Body of pancreas (tissue), 4 donors: ENCODE data around the gene CORO1C. TPM values are rescaled to one million over a fixed set of nuclear protein-coding genes. Genes with fewer than 3 reads are reported as not detected.
A peak's percentile ranks its signal among the peaks of the same experiment; 100 is the strongest.

Source experiments
- ATAC-seq: fragments of 150-250 bp; one replicate; pipeline ENCODE4 v1.9.1; 2016
- DNase-seq, 4 donors: peaks; one replicate each; pipeline ENCODE4 v3.0.0-alpha.2; 2019
- H3K27ac ChIP-seq, 4 donors: fragments of 200-600 bp; sonication (generic); 1 replicate in 3 of 4; 2 replicates in 1 of 4; pipeline versions ENCODE4 v1.5.1 to v1.6.1; 2016 to 2019; ENCODE audit warnings: mild to moderate bottlenecking in 1 of 4, mixed read lengths in 1 of 4, moderate library complexity in 1 of 4
- H3K27me3 ChIP-seq, 2 donors: fragments of 200-600 bp; sonication (generic); one replicate each; pipeline ENCODE4 v1.6.0; 2016; ENCODE audit warnings: mild to moderate bottlenecking in 1 of 2
- H3K36me3 ChIP-seq, 2 donors: fragments of 200-600 bp; sonication (generic); replicated peaks in 1 of 2; 2 replicates each; pipeline ENCODE4 v1.5.1; 2016; ENCODE audit warnings: low read depth in 2 of 2; ENCODE audit not compliant: insufficient read depth in 1 of 2
- H3K4me1 ChIP-seq: fragments of 200-600 bp; sonication (generic); one replicate; pipeline ENCODE4 v1.6.0; 2016
- H3K4me3 ChIP-seq, 2 donors: fragments of 200-600 bp; sonication (generic); 1 replicate in 1 of 2; 2 replicates in 1 of 2; pipeline ENCODE4 v1.5.1; 2016 to 2019
- H3K9me3 ChIP-seq, 3 donors: fragments of 200-600 bp; sonication (generic); 1 replicate in 2 of 3; 2 replicates in 1 of 3; pipeline ENCODE4 v1.5.1; 2016
- POLR2A ChIP-seq, 3 donors: fragments of 450-650 bp; IDR thresholded peaks; one replicate each; pipeline ENCODE4 v1.6.1; 2016; ENCODE audit warnings: antibody characterized with exemption in 3 of 3, mild to moderate bottlenecking in 2 of 3
- WGBS, 2 donors: methylation state at CpG; one replicate each; pipeline ENCODE4 v1.1.5; 2017; 5-methylcytosine and 5-hydroxymethylcytosine counted together
- intact Hi-C: fragments of 100-400 bp; cut with DNase I; formaldehyde crosslinking; loops from one replicate; pipeline ENCODE4 v1.15.1; 2023
- total RNA-seq, 2 donors: library from RNA; depleted of rRNA; stranded (reverse); fragments of >200 nt; gene quantifications; one replicate each; pipeline ENCODE4 v1.1.0, GENCODE V29; 2016
- TF ChIP-seq, protein P1 (sequence below), 7 experiments: fragments of 450-650 bp in 4 of 7; fragments of 200-600 bp in 3 of 7; sonication (generic) in 3 of 7; IDR thresholded peaks; one replicate each; pipeline ENCODE4 v1.5.1; 2016 to 2019; ENCODE audit warnings: antibody characterized with exemption in 7 of 7

CORO1C gene
- total RNA-seq, 2 donors from 2014 or later = 26.7 to 27.4 TPM

GRCh38 chr12:108709697-108710096 lies 21.6 kb downstream of the CORO1C start:
- WGBS, 2 donors = 53 to 54% methylated on average over 1 of the region's 1 CpG
- no peak overlapping the region for H3K4me3 ChIP-seq
- H3K27me3 ChIP-seq = no peaks in the 10 kb centered on the region
- H3K27ac ChIP-seq = no peak overlapping the region
- no peak for TF ChIP-seq POLR2A (IDR thresholded peaks at IDR 0.05)
- TF ChIP-seq, protein P1, sequence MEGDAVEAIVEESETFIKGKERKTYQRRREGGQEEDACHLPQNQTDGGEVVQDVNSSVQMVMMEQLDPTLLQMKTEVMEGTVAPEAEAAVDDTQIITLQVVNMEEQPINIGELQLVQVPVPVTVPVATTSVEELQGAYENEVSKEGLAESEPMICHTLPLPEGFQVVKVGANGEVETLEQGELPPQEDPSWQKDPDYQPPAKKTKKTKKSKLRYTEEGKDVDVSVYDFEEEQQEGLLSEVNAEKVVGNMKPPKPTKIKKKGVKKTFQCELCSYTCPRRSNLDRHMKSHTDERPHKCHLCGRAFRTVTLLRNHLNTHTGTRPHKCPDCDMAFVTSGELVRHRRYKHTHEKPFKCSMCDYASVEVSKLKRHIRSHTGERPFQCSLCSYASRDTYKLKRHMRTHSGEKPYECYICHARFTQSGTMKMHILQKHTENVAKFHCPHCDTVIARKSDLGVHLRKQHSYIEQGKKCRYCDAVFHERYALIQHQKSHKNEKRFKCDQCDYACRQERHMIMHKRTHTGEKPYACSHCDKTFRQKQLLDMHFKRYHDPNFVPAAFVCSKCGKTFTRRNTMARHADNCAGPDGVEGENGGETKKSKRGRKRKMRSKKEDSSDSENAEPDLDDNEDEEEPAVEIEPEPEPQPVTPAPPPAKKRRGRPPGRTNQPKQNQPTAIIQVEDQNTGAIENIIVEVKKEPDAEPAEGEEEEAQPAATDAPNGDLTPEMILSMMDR (IDR thresholded peaks at IDR 0.05) = no peak
- ATAC-seq = no peak
- no peak for DNase-seq
- intact Hi-C loops = no loop called here
- no peaks in the 10 kb centered on the region for H3K36me3 ChIP-seq
- no peaks in the 10 kb centered on the region for H3K9me3 ChIP-seq
- peaks cover 17% of the 10 kb centered on the region for H3K4me1 ChIP-seq

DNA sequence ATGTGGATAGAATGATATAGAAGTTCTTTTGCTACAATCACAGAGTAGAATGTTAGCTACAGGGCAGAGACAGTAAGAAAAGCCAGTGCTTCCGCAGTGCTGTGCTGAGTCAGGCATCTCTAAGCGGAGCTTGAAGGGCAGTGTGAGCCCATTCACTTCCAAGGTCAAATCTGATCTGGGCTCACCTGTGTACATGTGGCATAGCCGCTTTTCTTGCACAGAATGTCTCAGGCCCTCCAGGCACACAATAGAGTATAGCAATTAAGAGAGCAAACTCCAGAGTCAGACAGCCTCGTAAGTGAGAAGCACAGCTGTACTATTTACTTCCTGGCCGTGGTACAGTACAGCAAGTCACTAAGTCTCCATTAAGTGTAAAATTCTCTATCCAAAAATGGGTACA lies 26.8 kb downstream of the CORO1C start:
- peak; percentile 30 for ATAC-seq
- intact Hi-C loops = no loop called here
- no peak for TF ChIP-seq POLR2A (IDR thresholded peaks at IDR 0.05)
- TF ChIP-seq, protein P1 (IDR thresholded peaks at IDR 0.05) = no peak
- 47 to 71% methylated on average over 5 of the region's 5 CpGs for WGBS, 2 donors
- Histone ChIP-seq H3K9me3 (no peaks in the 10 kb centered on the region), H3K27ac (no peak overlapping the region), H3K36me3 (no peaks in the 10 kb centered on the region), H3K4me1 (no peaks in the 10 kb centered on the region), H3K27me3 (no peaks in the 10 kb centered on the region), H3K4me3 (no peak overlapping the region)
- peak in 3 of 4 donors; percentile 13 to 37 (median 33) for DNase-seq

GRCh38 chr12:108702595-108703320 lies 28.6 kb downstream of the CORO1C start:
- Histone ChIP-seq H3K36me3 (no peaks in the 10 kb centered on the region), H3K4me1 (no peaks in the 10 kb centered on the region), H3K9me3 (no peaks in the 10 kb centered on the region), H3K27me3 (no peaks in the 10 kb centered on the region), H3K4me3 (no peak overlapping the region), H3K27ac (no peak overlapping the region)
- TF ChIP-seq, protein P1 (IDR thresholded peaks at IDR 0.05) = no peak
- TF ChIP-seq POLR2A (IDR thresholded peaks at IDR 0.05) = no peak
- DNase-seq = no peak
- intact Hi-C loops = no loop called here
- WGBS, 2 donors = 80 to 84% methylated on average over 10 of the region's 10 CpGs
- ATAC-seq = no peak

DNA sequence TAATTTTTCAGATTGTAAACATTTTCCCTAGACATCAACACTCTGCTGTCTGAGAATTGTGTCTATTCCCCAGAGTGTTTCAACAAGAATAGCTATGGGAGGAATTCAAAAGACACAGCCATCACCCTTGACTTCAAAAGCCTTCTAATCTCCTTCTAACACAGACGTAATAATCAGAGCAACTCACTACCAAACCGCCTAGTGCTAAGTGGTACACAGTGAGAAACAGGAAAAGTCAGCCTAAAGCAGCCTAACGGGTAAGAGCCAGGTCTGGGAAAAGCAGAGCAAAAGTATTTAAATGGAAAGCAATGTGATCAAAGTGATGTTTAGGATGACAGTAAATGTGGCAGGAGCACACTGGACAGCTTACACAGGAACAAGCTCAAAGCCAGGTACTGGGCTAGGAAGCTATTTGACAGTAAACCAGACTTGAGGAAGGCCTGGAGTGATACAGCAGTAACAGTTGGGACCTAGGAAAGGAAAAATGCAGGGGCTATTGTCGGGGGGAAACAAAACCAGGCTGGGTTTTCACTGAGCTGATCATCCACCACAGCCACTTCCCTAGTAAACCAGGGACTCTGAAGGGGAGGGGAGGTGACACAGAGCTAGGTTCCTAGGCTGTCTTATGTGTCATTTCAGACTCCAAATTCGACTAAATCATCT lies 29.4 kb downstream of the CORO1C start:
- peak; percentile 24 for ATAC-seq
- intact Hi-C loops = no loop called here
- no peak for DNase-seq
- Histone ChIP-seq H3K9me3 (no peaks in the 10 kb centered on the region), H3K4me3 (no peak overlapping the region), H3K36me3 (no peaks in the 10 kb centered on the region), H3K27me3 (no peaks in the 10 kb centered on the region), H3K27ac (no peak overlapping the region), H3K4me1 (no peaks in the 10 kb centered on the region)
- 52 to 56% methylated on average over 5 of the region's 5 CpGs for WGBS, 2 donors
- TF ChIP-seq, protein P1 (IDR thresholded peaks at IDR 0.05) = no peak
- no peak for TF ChIP-seq POLR2A (IDR thresholded peaks at IDR 0.05)
